K562 (cell line): ENCODE data around the gene FANCD2OS. TPM values are rescaled to one million over a fixed set of nuclear protein-coding genes. Genes with fewer than 3 reads are reported as not detected.

Experiments used
- FIP1L1 ChIP-seq: fragments of 200-400 bp; formaldehyde crosslinking; IDR thresholded peaks from 2 replicates; pipeline ENCODE4 v1.6.1; 2018; ENCODE audit warnings: mild to moderate bottlenecking, low read depth, low read length; ENCODE audit not compliant: poor library complexity, severe bottlenecking
- IFI16 ChIP-seq: fragments of 250-450 bp; sonication (Bioruptor Pico); IDR thresholded peaks from 2 replicates; pipeline ENCODE4 v2.1.2; 2022; ENCODE audit warnings: mild to moderate bottlenecking, inconsistent platforms
- NBN ChIP-seq: fragments of 450-650 bp; IDR thresholded peaks from 2 replicates; pipeline ENCODE4 v1.6.1; 2016; ENCODE audit warnings: low read depth, mild to moderate bottlenecking
- NEUROD1 ChIP-seq: fragments of 150-350 bp; IDR thresholded peaks from 2 replicates; pipeline ENCODE4 v1.6.1; 2014; ENCODE audit warnings: borderline replicate concordance, low read length, low read depth; ENCODE audit not compliant: partially characterized antibody
- PREB ChIP-seq: sonication (generic); formaldehyde crosslinking; IDR thresholded peaks from 2 replicates; pipeline ENCODE4 v1.8.1; 2023; ENCODE audit warnings: mild to moderate bottlenecking, missing genetic modification reagents
- RBBP5 ChIP-seq: fragments of 200-600 bp; sonication (generic); IDR thresholded peaks from 2 replicates; pipeline ENCODE4 v1.6.1; 2012; ENCODE audit warnings: borderline replicate concordance, mild to moderate bottlenecking, low read length, control low read depth, inconsistent platforms; ENCODE audit not compliant: insufficient read depth, poor library complexity, severe bottlenecking
- SPI1 ChIP-seq: IDR thresholded peaks from 2 replicates; pipeline ENCODE4 v1.6.1; 2011; ENCODE audit warnings: low read depth, low read length, control low read depth, borderline replicate concordance
- TEAD1 ChIP-seq, 2 experiments: fragments of 450-650 bp in 1 of 2; sonication (generic) in 1 of 2; formaldehyde crosslinking; IDR thresholded peaks; 2 replicates each; pipeline versions ENCODE4 v1.4.0 to v1.8.0; 2020 to 2022; ENCODE audit warnings: mild to moderate bottlenecking in 2 of 2, missing genetic modification reagents in 1 of 2
- ZC3H4 ChIP-seq: sonication (generic); formaldehyde crosslinking; IDR thresholded peaks from 2 replicates; pipeline ENCODE4 v1.9.0; 2021; ENCODE audit warnings: missing genetic modification reagents, borderline replicate concordance
- ZNF143 ChIP-seq: sonication (generic); formaldehyde crosslinking; IDR thresholded peaks from 2 replicates; pipeline ENCODE4 v1.9.0; 2022; ENCODE audit warnings: mild to moderate bottlenecking, missing genetic modification reagents
- ZNF3 ChIP-seq: fragments of 250-450 bp; sonication (Bioruptor Pico); IDR thresholded peaks from 2 replicates; pipeline ENCODE4 v1.5.0; 2021; ENCODE audit warnings: mild to moderate bottlenecking, moderate library complexity
- ZNF316 ChIP-seq: fragments of 450-650 bp; IDR thresholded peaks from 2 replicates; pipeline ENCODE4 v1.6.1; 2016
- ZNF592 ChIP-seq: fragments of 450-650 bp; IDR thresholded peaks from 2 replicates; pipeline ENCODE4 v1.6.1; 2017; ENCODE audit warnings: antibody characterized with exemption, mild to moderate bottlenecking
- ZNF644 ChIP-seq: fragments of 200-800 bp; sonication (Bioruptor generic); IDR thresholded peaks from 2 replicates; pipeline ENCODE4 v1.6.1; 2016; ENCODE audit warnings: low read depth, missing genetic modification characterization, missing compliant biosample characterization
- ZNF830 ChIP-seq: fragments of 250-450 bp; sonication (Bioruptor Pico); IDR thresholded peaks from 2 replicates; pipeline ENCODE4 v1.5.0; 2021; ENCODE audit warnings: mild to moderate bottlenecking
- ZSCAN29 ChIP-seq: fragments of 450-650 bp; IDR thresholded peaks from 2 replicates; pipeline ENCODE4 v1.6.1; 2017
- polyA plus RNA-seq, 8 experiments: library from polyadenylated mRNA; depleted of rRNA in 4 of 8; stranded (reverse) in 5 of 8; unstranded in 3 of 8; fragments of >200 nt; fragmentation: Nextera tagmentation in 2 of 8; fragmentation: Illumina TruSeq in 1 of 8; extraction: Ambion mirVana in 2 of 8; extraction: Trizol in 1 of 8; gene quantifications; 2 replicates each; pipeline versions ENCODE4 v1.2.1 to v1.2.3, GENCODE V29; 2011 to 2014; ENCODE audit warnings: inconsistent platforms in 1 of 8, missing spikeins in 1 of 8
- total RNA-seq, 7 experiments: library from RNA; depleted of rRNA in 6 of 7; stranded (reverse); fragments of >200 nt in 6 of 7; fragmentation: Illumina TruSeq in 2 of 7; extraction: Trizol in 2 of 7; gene quantifications; 2 replicates each; pipeline versions ENCODE4 v1.2.1 to v1.2.3, GENCODE V29; 2011 to 2021; ENCODE audit warnings: low replicate concordance in 1 of 7
- TF ChIP-seq, protein P1 (sequence below): sonication (generic); formaldehyde crosslinking; IDR thresholded peaks from 2 replicates; pipeline ENCODE4 v1.8.0; 2022; ENCODE audit warnings: mild to moderate bottlenecking, missing genetic modification reagents
- TF ChIP-seq, protein P2 (sequence below): fragments of 450-650 bp; IDR thresholded peaks from 2 replicates; pipeline ENCODE4 v1.6.1; 2016; ENCODE audit warnings: missing biosample characterization, missing genetic modification characterization
- TF ChIP-seq, protein P3 (sequence below), 2 experiments: fragments of 450-650 bp; conservative IDR thresholded peaks; 2 replicates each; pipeline ENCODE4 v1.6.1; 2017; ENCODE audit warnings: mild to moderate bottlenecking in 2 of 2, moderate library complexity in 2 of 2

Gene FANCD2OS
- total and polyA plus RNA-seq, 9 of the 15 experiments (the other 6 are each of a cell fraction or from before 2014, with no cell fraction given): not detected

GRCh38 chr3:10140996-10141546 lies 33.0 kb upstream of the FANCD2OS start (continued):
- TF ChIP-seq PREB (CRISPR knock-in tag) (no peak), ZNF644 (tag) (no peak), ZNF3 (CRISPR knock-in tag) (no peak), ZNF143 (CRISPR knock-in tag) (no peak), NEUROD1 (no peak), RBBP5 (no peak), FIP1L1 (no peak), NBN (0 out of 2 replicates have a peak, but pooled peaks have one; percentile 35), ZNF830 (CRISPR knock-in tag) (no peak), TEAD1 (CRISPR knock-in tag; IDR thresholded peaks at IDR 0.05) (no peak), SPI1 (no peak), ZNF316 (0 out of 2 replicates have a peak, but pooled peaks have one; percentile 41), ZC3H4 (CRISPR knock-in tag) (no peak), ZSCAN29 (no peak), IFI16 (CRISPR knock-in tag) (peak; percentile 24; the same call in 1 of the 2 replicates), ZNF592 (peak; percentile 20; the same call in 1 of the 2 replicates)
- TF ChIP-seq, protein P1, sequence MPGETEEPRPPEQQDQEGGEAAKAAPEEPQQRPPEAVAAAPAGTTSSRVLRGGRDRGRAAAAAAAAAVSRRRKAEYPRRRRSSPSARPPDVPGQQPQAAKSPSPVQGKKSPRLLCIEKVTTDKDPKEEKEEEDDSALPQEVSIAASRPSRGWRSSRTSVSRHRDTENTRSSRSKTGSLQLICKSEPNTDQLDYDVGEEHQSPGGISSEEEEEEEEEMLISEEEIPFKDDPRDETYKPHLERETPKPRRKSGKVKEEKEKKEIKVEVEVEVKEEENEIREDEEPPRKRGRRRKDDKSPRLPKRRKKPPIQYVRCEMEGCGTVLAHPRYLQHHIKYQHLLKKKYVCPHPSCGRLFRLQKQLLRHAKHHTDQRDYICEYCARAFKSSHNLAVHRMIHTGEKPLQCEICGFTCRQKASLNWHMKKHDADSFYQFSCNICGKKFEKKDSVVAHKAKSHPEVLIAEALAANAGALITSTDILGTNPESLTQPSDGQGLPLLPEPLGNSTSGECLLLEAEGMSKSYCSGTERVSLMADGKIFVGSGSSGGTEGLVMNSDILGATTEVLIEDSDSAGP (CRISPR knock-in tag): no peak
- TF ChIP-seq, protein P2, sequence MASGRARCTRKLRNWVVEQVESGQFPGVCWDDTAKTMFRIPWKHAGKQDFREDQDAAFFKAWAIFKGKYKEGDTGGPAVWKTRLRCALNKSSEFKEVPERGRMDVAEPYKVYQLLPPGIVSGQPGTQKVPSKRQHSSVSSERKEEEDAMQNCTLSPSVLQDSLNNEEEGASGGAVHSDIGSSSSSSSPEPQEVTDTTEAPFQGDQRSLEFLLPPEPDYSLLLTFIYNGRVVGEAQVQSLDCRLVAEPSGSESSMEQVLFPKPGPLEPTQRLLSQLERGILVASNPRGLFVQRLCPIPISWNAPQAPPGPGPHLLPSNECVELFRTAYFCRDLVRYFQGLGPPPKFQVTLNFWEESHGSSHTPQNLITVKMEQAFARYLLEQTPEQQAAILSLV (tag): peak; percentile 35; the same call in 1 of the 2 replicates
- TF ChIP-seq, protein P3, sequence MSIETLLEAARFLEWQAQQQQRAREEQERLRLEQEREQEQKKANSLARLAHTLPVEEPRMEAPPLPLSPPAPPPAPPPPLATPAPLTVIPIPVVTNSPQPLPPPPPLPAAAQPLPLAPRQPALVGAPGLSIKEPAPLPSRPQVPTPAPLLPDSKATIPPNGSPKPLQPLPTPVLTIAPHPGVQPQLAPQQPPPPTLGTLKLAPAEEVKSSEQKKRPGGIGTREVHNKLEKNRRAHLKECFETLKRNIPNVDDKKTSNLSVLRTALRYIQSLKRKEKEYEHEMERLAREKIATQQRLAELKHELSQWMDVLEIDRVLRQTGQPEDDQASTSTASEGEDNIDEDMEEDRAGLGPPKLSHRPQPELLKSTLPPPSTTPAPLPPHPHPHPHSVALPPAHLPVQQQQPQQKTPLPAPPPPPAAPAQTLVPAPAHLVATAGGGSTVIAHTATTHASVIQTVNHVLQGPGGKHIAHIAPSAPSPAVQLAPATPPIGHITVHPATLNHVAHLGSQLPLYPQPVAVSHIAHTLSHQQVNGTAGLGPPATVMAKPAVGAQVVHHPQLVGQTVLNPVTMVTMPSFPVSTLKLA (conservative IDR thresholded peaks at IDR 0.05): no peak
